Nephron progenitor cell (in vitro differentiated cells): ENCODE data around the gene ZNF8.

Experiments used
- DNase-seq: peaks from one replicate; pipeline ENCODE4 v3.0.0; 2021
- H3K27ac Mint-ChIP-seq: 2 replicates; pipeline ENCODE4 v1.8.0; 2021; ENCODE audit warnings: mild to moderate bottlenecking, moderate library complexity, mixed read lengths
- H3K27me3 Mint-ChIP-seq: 2 replicates; pipeline ENCODE4 v1.8.0; 2021; ENCODE audit warnings: mild to moderate bottlenecking, low read depth, mixed read lengths; ENCODE audit not compliant: poor library complexity
- H3K36me3 Mint-ChIP-seq: 2 replicates; pipeline ENCODE4 v1.8.0; 2021; ENCODE audit warnings: low read depth, mixed read lengths
- H3K4me1 Mint-ChIP-seq: 2 replicates; pipeline ENCODE4 v1.8.0; 2021; ENCODE audit warnings: mixed read lengths
- H3K4me3 Mint-ChIP-seq: 2 replicates; pipeline ENCODE4 v1.8.0; 2021; ENCODE audit warnings: mild to moderate bottlenecking, moderate library complexity, mixed read lengths
- H3K9me3 Mint-ChIP-seq: 2 replicates; pipeline ENCODE4 v1.8.0; 2021; ENCODE audit warnings: mild to moderate bottlenecking, moderate library complexity, mixed read lengths
- TF ChIP-seq, protein P1 (sequence below): fragments of 200-600 bp; sonication (generic); IDR thresholded peaks from 2 replicates; pipeline ENCODE4 v1.5.0; 2021; ENCODE audit warnings: antibody characterized with exemption

The ZNF8 gene

DNA sequence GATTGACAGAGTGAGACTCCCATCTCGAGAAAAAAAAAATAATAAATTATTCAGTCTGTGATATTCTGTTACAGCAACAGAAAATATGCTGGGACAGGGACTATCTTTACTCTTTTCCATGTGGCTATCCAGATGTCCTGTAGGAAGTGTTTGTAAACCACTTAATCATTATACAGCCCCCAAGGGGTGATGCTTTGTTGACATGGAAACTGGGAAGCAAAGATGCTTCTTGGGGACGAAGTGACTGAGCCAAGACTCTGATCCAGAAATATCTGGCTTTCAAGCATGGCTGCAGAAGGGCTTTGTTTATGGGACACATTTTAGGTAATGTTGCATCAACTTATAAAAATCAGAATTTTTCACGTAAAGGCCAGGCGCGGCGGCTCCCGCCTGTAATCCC is 5.4 kb downstream of the ZNF8 start:
- H3K4me3 Mint-ChIP-seq = no peak overlapping the region
- H3K27me3 Mint-ChIP-seq = peaks cover 17% of the 10 kb centered on the region
- DNase-seq = no peak
- H3K4me1 Mint-ChIP-seq = peaks cover 22% of the 10 kb centered on the region
- H3K9me3 Mint-ChIP-seq = peaks cover 86% of the 10 kb centered on the region
- H3K27ac Mint-ChIP-seq = no peak overlapping the region
- TF ChIP-seq, protein P1, sequence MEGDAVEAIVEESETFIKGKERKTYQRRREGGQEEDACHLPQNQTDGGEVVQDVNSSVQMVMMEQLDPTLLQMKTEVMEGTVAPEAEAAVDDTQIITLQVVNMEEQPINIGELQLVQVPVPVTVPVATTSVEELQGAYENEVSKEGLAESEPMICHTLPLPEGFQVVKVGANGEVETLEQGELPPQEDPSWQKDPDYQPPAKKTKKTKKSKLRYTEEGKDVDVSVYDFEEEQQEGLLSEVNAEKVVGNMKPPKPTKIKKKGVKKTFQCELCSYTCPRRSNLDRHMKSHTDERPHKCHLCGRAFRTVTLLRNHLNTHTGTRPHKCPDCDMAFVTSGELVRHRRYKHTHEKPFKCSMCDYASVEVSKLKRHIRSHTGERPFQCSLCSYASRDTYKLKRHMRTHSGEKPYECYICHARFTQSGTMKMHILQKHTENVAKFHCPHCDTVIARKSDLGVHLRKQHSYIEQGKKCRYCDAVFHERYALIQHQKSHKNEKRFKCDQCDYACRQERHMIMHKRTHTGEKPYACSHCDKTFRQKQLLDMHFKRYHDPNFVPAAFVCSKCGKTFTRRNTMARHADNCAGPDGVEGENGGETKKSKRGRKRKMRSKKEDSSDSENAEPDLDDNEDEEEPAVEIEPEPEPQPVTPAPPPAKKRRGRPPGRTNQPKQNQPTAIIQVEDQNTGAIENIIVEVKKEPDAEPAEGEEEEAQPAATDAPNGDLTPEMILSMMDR = no peak
- peaks cover 99% of the 10 kb centered on the region for H3K36me3 Mint-ChIP-seq

DNA sequence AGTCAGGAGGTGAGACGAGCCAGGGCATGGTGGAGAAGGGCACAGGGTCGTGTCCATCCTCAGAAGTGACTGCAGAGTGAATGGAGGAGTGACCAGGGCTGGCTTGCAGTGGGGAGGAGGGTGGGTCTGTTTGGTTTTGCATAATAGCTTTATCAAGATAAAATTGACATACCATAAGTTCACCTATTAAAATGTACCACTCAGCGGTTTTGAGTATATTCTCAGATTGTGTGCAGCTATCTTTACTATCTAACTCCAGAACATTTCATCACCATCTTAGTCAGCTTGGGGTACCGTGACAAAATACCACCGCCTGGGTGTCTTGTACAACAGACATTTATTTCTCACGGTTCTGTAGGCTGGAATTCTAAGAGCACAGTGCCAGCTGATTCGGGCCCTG is 13.2 kb downstream of the ZNF8 start:
- no peak overlapping the region for H3K4me3 Mint-ChIP-seq
- peaks cover 92% of the 10 kb centered on the region for H3K9me3 Mint-ChIP-seq
- H3K36me3 Mint-ChIP-seq = peaks cover 100% of the 10 kb centered on the region
- peaks cover 10% of the 10 kb centered on the region for H3K27me3 Mint-ChIP-seq
- no peak for DNase-seq
- TF ChIP-seq, protein P1 = no peak
- no peaks in the 10 kb centered on the region for H3K4me1 Mint-ChIP-seq
- H3K27ac Mint-ChIP-seq = no peak overlapping the region

DNA sequence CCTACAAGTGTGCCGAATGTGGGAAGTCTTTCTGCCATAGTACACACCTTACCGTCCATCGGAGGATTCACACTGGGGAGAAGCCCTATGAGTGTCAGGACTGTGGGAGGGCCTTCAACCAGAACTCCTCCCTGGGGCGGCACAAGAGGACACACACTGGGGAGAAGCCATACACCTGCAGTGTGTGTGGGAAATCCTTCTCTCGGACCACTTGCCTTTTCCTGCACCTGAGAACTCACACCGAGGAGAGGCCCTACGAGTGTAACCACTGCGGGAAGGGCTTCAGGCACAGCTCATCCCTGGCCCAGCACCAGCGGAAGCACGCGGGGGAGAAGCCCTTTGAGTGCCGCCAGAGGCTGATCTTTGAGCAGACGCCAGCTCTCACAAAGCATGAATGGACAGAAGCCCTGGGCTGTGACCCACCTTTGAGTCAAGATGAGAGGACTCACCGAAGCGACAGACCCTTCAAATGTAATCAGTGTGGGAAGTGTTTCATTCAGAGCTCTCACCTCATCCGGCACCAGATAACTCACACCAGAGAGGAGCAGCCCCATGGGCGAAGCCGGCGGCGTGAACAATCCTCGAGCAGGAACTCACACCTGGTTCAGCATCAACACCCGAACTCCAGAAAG is 16.1 kb downstream of the ZNF8 start:
- no peak for DNase-seq
- Mint-ChIP-seq H3K4me3 (no peak overlapping the region), H3K36me3 (peaks cover 95% of the 10 kb centered on the region), H3K27me3 (peaks cover 2% of the 10 kb centered on the region), H3K9me3 (peaks cover 88% of the 10 kb centered on the region), H3K27ac (no peak overlapping the region), H3K4me1 (no peaks in the 10 kb centered on the region)
- TF ChIP-seq, protein P1 = no peak

DNA sequence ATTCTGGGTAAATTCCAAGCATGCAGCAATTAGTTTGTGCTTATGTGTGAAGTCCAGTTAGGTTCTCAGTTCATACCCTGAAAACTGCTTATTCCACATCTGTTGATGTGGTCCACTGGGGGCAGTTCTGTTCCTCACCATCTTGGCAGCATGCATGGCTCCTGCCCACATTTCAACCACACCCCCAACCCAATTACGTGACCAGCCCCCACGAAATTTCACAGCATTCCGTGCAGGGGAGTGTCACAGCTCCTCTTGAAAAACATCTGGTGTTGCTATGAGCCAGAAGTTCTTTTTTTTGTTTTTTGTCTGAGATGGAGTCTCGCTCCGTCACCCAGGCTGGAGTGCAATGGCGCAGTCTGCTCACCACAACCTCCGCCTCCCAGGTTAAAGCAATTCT is 17.3 kb downstream of the ZNF8 start:
- no peak overlapping the region for H3K27ac Mint-ChIP-seq

DNA sequence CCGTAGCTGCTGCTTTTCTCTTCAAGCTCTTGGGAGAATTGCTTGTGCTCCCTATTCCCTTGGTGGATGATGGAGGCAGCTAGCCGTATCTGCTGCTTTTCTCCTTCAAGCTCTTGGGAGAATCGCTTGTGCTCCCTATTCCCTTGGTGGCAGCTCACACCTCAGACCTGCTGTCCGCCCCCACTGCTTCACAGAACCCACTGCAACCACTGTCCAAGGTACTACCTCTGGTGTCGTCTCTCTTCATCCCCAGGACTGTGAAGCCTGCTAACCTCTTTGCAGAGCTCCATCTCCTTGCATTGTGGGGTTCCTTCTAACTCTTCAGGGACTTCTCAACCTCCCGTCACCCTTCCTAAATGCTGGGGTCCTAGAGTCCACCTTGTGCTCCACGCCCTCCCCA is 21.9 kb downstream of the ZNF8 start:
- peaks cover 2% of the 10 kb centered on the region for H3K27me3 Mint-ChIP-seq
- TF ChIP-seq, protein P1 = no peak
- H3K9me3 Mint-ChIP-seq = peaks cover 41% of the 10 kb centered on the region
- H3K36me3 Mint-ChIP-seq = peaks cover 83% of the 10 kb centered on the region
- H3K4me3 Mint-ChIP-seq = no peak overlapping the region
- DNase-seq = no peak
- H3K27ac Mint-ChIP-seq = no peak overlapping the region
- peaks cover 15% of the 10 kb centered on the region for H3K4me1 Mint-ChIP-seq

More for the DNA sequence above, 17.3 kb downstream of the ZNF8 start:
- no peak for DNase-seq
- TF ChIP-seq, protein P1 = no peak
- peaks cover 95% of the 10 kb centered on the region for H3K36me3 Mint-ChIP-seq
- no peaks in the 10 kb centered on the region for H3K4me1 Mint-ChIP-seq
- H3K27me3 Mint-ChIP-seq = peaks cover 5% of the 10 kb centered on the region
- peaks cover 85% of the 10 kb centered on the region for H3K9me3 Mint-ChIP-seq
- no peak overlapping the region for H3K4me3 Mint-ChIP-seq

DNA sequence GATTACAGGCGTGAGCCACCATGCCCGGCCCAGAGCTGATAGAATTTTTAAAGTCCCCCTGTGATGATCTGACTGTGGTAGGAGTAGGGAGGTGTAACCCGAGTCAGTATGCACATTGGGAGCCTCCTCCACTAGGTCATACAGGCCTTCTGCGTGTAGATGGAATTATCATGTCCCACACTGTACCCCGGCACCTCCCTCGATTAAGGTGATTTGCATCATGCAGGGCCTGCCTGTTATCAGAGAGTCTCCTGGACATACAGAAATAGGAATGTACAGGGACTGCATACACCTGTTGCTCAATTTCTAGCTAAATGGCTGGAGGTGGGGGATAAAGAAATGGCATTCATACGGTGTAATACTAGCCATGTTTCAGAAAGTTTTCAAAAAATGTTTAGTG is 25.5 kb downstream of the ZNF8 start:
- H3K4me1 Mint-ChIP-seq = peaks cover 25% of the 10 kb centered on the region
- no peak for DNase-seq
- TF ChIP-seq, protein P1 = no peak
- peaks cover 85% of the 10 kb centered on the region for H3K36me3 Mint-ChIP-seq
- no peak overlapping the region for H3K27ac Mint-ChIP-seq
- H3K4me3 Mint-ChIP-seq = peak overlapping the region; percentile 100
- peaks cover 2% of the 10 kb centered on the region for H3K27me3 Mint-ChIP-seq
- H3K9me3 Mint-ChIP-seq = peaks cover 10% of the 10 kb centered on the region
